IMR-90 (cell line): Measurements from ENCODE around the gene HSH2D. TPM values are rescaled to one million over a fixed set of nuclear protein-coding genes. Genes with fewer than 3 reads are reported as not detected.

Experiments used
- ATAC-seq: fragments of 200-7000 bp; cut with Tn5 transposase; 2 replicates; pipeline ENCODE4 v1.9.1; 2020; ENCODE audit warnings: low read depth, mild to moderate bottlenecking, moderate library complexity
- BruUV-seq: library from RNA; stranded (reverse); fragments of 400-500 nt; replicated peaks from 2 replicates; lab custom pipeline; 2021; lab: Mats Ljungman, UMichigan
- CTCF ChIA-PET: fragments of 300-600 bp; formaldehyde crosslinking; extraction: SDS; loops from one replicate; lab custom pipeline; 2021; ENCODE audit warnings: antibody characterized with exemption; lab: Yijun Ruan, JAX
- POLR2A ChIA-PET: fragments of 300-600 bp; sonication (Branson Sonifier 250); formaldehyde crosslinking; loops from one replicate; lab custom pipeline; 2022; ENCODE audit warnings: antibody characterized with exemption; ENCODE audit not compliant: unreplicated experiment; lab: Charles Lee
- DNase-seq: peaks from one replicate; pipeline ENCODE4 v3.0.0; 2013
- H2AFZ ChIP-seq: replicated peaks from 2 replicates; pipeline ENCODE3; 2013; ENCODE audit warnings: low read length, mild to moderate bottlenecking; ENCODE audit not compliant: poor library complexity
- H2AK5ac ChIP-seq: 2 replicates; pipeline ENCODE4 v1.6.1; 2013; ENCODE audit warnings: low read depth, low read length, inconsistent platforms
- H2AK9ac ChIP-seq: replicated peaks from 2 replicates; pipeline ENCODE3; 2013; ENCODE audit warnings: mild to moderate bottlenecking, low read depth, low read length, moderate library complexity; ENCODE audit not compliant: poor library complexity
- H2BK120ac ChIP-seq: 2 replicates; pipeline ENCODE4 v1.6.1; 2013; ENCODE audit warnings: low read depth, low read length, inconsistent platforms
- H2BK15ac ChIP-seq: 3 replicates; pipeline ENCODE4 v1.6.1; 2013; ENCODE audit warnings: low read depth, low read length, inconsistent platforms
- H2BK20ac ChIP-seq: 2 replicates; pipeline ENCODE4 v1.6.1; 2013; ENCODE audit warnings: low read depth, mild to moderate bottlenecking, inconsistent platforms, low read length, moderate library complexity
- H2BK5ac ChIP-seq: 2 replicates; pipeline ENCODE4 v1.6.1; 2013; ENCODE audit warnings: mild to moderate bottlenecking, low read depth, low read length, inconsistent platforms; ENCODE audit not compliant: poor library complexity, severe bottlenecking
- H3K14ac ChIP-seq: replicated peaks from 2 replicates; pipeline ENCODE4 v1.6.1; 2013; ENCODE audit warnings: low read depth, low read length, inconsistent platforms
- H3K18ac ChIP-seq: 2 replicates; pipeline ENCODE4 v1.6.1; 2013; ENCODE audit warnings: low read depth, low read length, control low read depth
- H3K23ac ChIP-seq: 2 replicates; pipeline ENCODE4 v1.6.1; 2013; ENCODE audit warnings: low read depth, low read length, inconsistent platforms
- H3K27ac ChIP-seq: 2 replicates; pipeline ENCODE4 v1.5.1; 2013; ENCODE audit warnings: mild to moderate bottlenecking, control low read depth, low read length; ENCODE audit not compliant: insufficient read depth
- H3K27me3 ChIP-seq: 2 replicates; pipeline ENCODE4 v1.6.1; 2013; ENCODE audit warnings: low read length; ENCODE audit not compliant: control insufficient read depth, insufficient read depth
- H3K36me3 ChIP-seq: 2 replicates; pipeline ENCODE4 v1.6.1; 2013; ENCODE audit warnings: low read length, mixed read lengths; ENCODE audit not compliant: control insufficient read depth, insufficient read depth
- H3K4ac ChIP-seq: 2 replicates; pipeline ENCODE4 v1.6.1; 2013; ENCODE audit warnings: low read depth, low read length, inconsistent platforms
- H3K4me1 ChIP-seq: 2 replicates; pipeline ENCODE4 v1.6.1; 2013; ENCODE audit warnings: low read length, mixed read lengths; ENCODE audit not compliant: control insufficient read depth, insufficient read depth
- H3K4me2 ChIP-seq: 2 replicates; pipeline ENCODE4 v1.6.1; 2013; ENCODE audit warnings: low read depth, mild to moderate bottlenecking, control low read depth, low read length, moderate library complexity
- H3K4me3 ChIP-seq: 2 replicates; pipeline ENCODE4 v1.5.1; 2013; ENCODE audit warnings: low read depth, mild to moderate bottlenecking, control low read depth, low read length, moderate library complexity; ENCODE audit not compliant: insufficient read depth
- H3K56ac ChIP-seq: 2 replicates; pipeline ENCODE4 v1.6.1; 2013; ENCODE audit warnings: low read length, inconsistent platforms; ENCODE audit not compliant: insufficient read depth; ENCODE audit errors: extremely low read depth
- H3K79me1 ChIP-seq, 2 experiments: 2 replicates each; pipeline ENCODE4 v1.6.1; 2013; ENCODE audit warnings: low read length in 2 of 2, inconsistent platforms in 1 of 2, low read depth in 1 of 2
- H3K9ac ChIP-seq: 2 replicates; pipeline ENCODE4 v1.6.1; 2013; ENCODE audit warnings: low read depth, low read length, control low read depth
- H3K9me1 ChIP-seq: 2 replicates; pipeline ENCODE4 v1.6.1; 2013; ENCODE audit warnings: low read length, inconsistent platforms; ENCODE audit not compliant: insufficient read depth
- H3K9me3 ChIP-seq: 2 replicates; pipeline ENCODE4 v1.6.1; 2013; ENCODE audit warnings: low read length; ENCODE audit not compliant: control insufficient read depth, insufficient read depth
- H4K20me1 ChIP-seq: 2 replicates; pipeline ENCODE4 v1.6.1; 2013; ENCODE audit warnings: low read length, inconsistent platforms; ENCODE audit not compliant: insufficient read depth
- H4K5ac ChIP-seq: 2 replicates; pipeline ENCODE4 v1.6.1; 2013; ENCODE audit warnings: mild to moderate bottlenecking, low read depth, low read length, control low read depth
- H4K8ac ChIP-seq, 2 experiments: 2 replicates each; pipeline ENCODE4 v1.6.1; 2013; ENCODE audit warnings: low read depth in 2 of 2, low read length in 2 of 2, control low read depth in 1 of 2, inconsistent platforms in 1 of 2
- H4K91ac ChIP-seq: 2 replicates; pipeline ENCODE4 v1.6.1; 2013; ENCODE audit warnings: low read depth, low read length, inconsistent platforms; ENCODE audit not compliant: insufficient read depth
- CEBPB ChIP-seq: IDR thresholded peaks from 2 replicates; pipeline ENCODE4 v1.6.1; 2012; ENCODE audit warnings: low read depth, low read length, improper control_type of control experiment
- MAFK ChIP-seq: IDR thresholded peaks from 2 replicates; pipeline ENCODE4 v1.6.1; 2012; ENCODE audit warnings: low read depth, low read length, improper control_type of control experiment
- MAZ ChIP-seq: IDR thresholded peaks from 2 replicates; pipeline ENCODE4 v1.6.1; 2012; ENCODE audit warnings: low read depth, mild to moderate bottlenecking, low read length, improper control_type of control experiment, moderate library complexity, borderline replicate concordance
- MXI1 ChIP-seq: IDR thresholded peaks from 2 replicates; pipeline ENCODE4 v1.6.1; 2012; ENCODE audit warnings: low read depth, mild to moderate bottlenecking, low read length, moderate library complexity, borderline replicate concordance
- NFE2L2 ChIP-seq: fragments of 150-350 bp; IDR thresholded peaks from 2 replicates; pipeline ENCODE4 v1.6.1; 2016; ENCODE audit warnings: low read depth, mild to moderate bottlenecking, low read length
- POLR2A ChIP-seq: IDR thresholded peaks from 2 replicates; pipeline ENCODE4 v1.6.1; 2012; ENCODE audit warnings: mild to moderate bottlenecking, low read depth, low read length
- RCOR1 ChIP-seq: IDR thresholded peaks from 2 replicates; pipeline ENCODE4 v1.6.1; 2012; ENCODE audit warnings: mild to moderate bottlenecking, low read length, improper control_type of control experiment; ENCODE audit not compliant: insufficient replicate concordance
- RFX5 ChIP-seq: IDR thresholded peaks from 2 replicates; pipeline ENCODE4 v1.8.0; 2012; ENCODE audit warnings: low read depth, mild to moderate bottlenecking, low read length, moderate library complexity
- WGBS, 2 experiments: methylation state at CpG; one replicate each; pipeline versions ENCODE4 v1.1.5 to v1.1.7; 2013; ENCODE audit warnings: missing lambda C conversion rate in 2 of 2; ENCODE audit not compliant: insufficient read length in 1 of 2; ENCODE audit errors: extremely low coverage in 2 of 2; 5-methylcytosine and 5-hydroxymethylcytosine counted together
- dilution Hi-C: fragments of 300-500 bp; cut with HindIII; formaldehyde crosslinking; loops from one replicate; pipeline ENCODE4 v1.14.3; 2018; ENCODE audit warnings: low sequenced_read_pairs; ENCODE audit not compliant: unreplicated experiment
- in situ Hi-C: fragments of 300-500 bp; cut with MboI; formaldehyde crosslinking; loops from 3 replicates; pipeline ENCODE4 v1.14.3; 2019; ENCODE audit warnings: low sequenced_read_pairs, inconsistent platforms, mixed read lengths
- intact Hi-C: fragments of 100-400 bp; cut with micrococcal nuclease; formaldehyde crosslinking; loops from 2 replicates; pipeline ENCODE4 v1.10.0; 2022
- polyA plus RNA-seq, 3 experiments: library from polyadenylated mRNA; depleted of rRNA; stranded (reverse); fragments of >200 nt; gene quantifications; 2 replicates each; pipeline ENCODE4 v1.2.3, GENCODE V29; 2012; ENCODE audit warnings: low replicate concordance in 1 of 3
- total RNA-seq: library from RNA; depleted of rRNA; stranded (reverse); fragments of >200 nt; gene quantifications from 2 replicates; pipeline ENCODE4 v1.2.3, GENCODE V29; 2012
- TF ChIP-seq, protein P1 (sequence below): fragments of 150-350 bp; IDR thresholded peaks from 2 replicates; pipeline ENCODE4 v1.6.1; 2017; ENCODE audit warnings: mild to moderate bottlenecking, antibody characterized with exemption, low read length, low read depth

HSH2D gene
- total and polyA plus RNA-seq, 2 of the 4 experiments (the other 2 are of a cell fraction) = not detected

DNA sequence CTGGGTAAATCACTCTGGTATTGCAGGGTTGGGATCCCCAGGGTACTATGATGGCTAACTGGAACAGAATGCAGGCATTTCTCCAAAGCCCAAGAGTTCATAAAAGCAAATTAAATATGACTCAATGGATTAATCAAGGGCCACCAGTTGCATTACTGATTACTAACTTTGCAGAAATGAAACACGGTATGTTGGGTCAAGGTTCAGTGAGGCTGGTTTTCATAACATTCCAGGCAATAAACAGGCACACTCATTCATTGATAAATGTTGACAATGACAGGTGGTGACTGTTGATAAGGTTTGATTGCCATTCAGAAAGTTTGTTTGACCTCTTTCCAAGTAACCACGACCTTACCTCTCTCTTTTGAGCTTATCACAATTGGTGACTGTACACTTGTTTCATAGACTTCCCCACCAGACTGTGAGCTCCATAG, 53.7 kb downstream of the HSH2D start (continued):
- peak; percentile 72 for TF ChIP-seq RCOR1

DNA sequence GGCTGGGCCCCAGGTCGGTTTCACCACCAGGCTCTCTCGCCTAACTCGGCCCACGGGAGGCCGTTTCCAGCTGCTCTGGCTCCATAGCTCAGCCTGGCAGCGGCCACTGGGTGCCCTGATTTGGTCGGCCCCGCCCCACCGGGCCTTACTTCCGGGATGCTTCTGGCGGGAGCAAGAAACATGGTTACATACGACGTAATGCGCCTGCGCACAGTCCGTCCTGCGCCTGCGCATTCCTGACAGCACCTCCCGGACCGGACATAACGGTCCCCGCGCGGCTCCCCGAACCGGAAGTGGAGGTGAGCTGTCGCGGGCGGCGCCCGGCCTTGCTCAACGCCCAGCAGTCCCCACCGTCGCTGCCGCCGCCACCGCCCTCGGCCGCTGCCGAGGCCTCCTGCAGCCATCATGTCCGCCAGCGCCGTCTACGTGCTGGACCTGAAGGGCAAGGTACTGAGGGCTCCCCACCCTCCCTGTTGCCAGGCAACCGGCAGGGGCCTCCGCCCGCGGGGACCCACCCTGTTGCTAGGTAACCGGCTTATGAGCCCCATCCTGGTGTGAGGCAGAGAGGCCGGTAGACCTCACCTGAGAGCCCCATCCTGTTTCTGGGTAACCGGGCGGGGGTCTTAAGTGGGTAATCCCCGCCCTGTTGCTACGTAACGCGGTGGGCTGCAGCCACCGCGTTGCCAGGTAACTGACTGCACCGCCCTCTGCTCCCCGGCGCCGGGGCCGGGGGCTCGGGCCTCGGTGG, 54.3 kb downstream of the HSH2D start, which contains the start of gene AP1M1:
Gene AP1M1 (plus strand): TSS at position 290 of the 748 bp plus-strand sequence. CDS start 116 bp downstream, at position 406.
- Histone ChIP-seq H2AFZ (peak within 1 kb of the TSS; percentile 91), H3K4ac (peak within 1 kb of the TSS; percentile 97), H2BK15ac (peak within 1 kb of the TSS; percentile 57; the same call in 2 of the 3 replicates), H3K4me2 (peak within 1 kb of the TSS; percentile 98), H3K23ac (peak within 1 kb of the TSS; percentile 96), H3K79me1 (peaks cover 8 to 46% of the 10 kb centered on the region in 2 experiments; a peak in 3 of 4 replicates), H3K36me3 (peaks cover 22% of the 10 kb centered on the region), H2AK9ac (peak within 1 kb of the TSS; percentile 100), H4K91ac (peak within 1 kb of the TSS; percentile 91), H4K5ac (peak within 1 kb of the TSS; percentile 93), H2BK5ac (peak within 1 kb of the TSS; percentile 97), H4K20me1 (peaks cover 41% of the 10 kb centered on the region), H2AK5ac (peak within 1 kb of the TSS; percentile 95), H3K56ac (peak within 1 kb of the TSS; percentile 94), H2BK20ac (peak within 1 kb of the TSS; percentile 23; the same call in 1 of the 2 replicates), H4K8ac (peak within 1 kb of the TSS; percentile 71 to 98), H3K27ac (peak within 1 kb of the TSS; percentile 97), H3K14ac (peak within 1 kb of the TSS; percentile 91), H3K4me3 (peak within 1 kb of the TSS; percentile 94), H3K9me3 (no peaks in the 10 kb centered on the region), H3K18ac (peak within 1 kb of the TSS; percentile 48), H3K9ac (peak within 1 kb of the TSS; percentile 96), H3K4me1 (peaks cover 11% of the 10 kb centered on the region), H2BK120ac (peak within 1 kb of the TSS; percentile 64), H3K27me3 (no peaks in the 10 kb centered on the region), H3K9me1 (peaks cover 24% of the 10 kb centered on the region)
- ATAC-seq = peak; percentile 85
- dilution Hi-C loops (no loop called here), intact Hi-C loops (loop anchor here (2.0 to 5.0 kb wide), 2 partner anchors 120 to 185 kb away; partner anchors contain the start of gene TPM4), in situ Hi-C loops (loop anchor here (25.0 kb wide), 4 partner anchors 360 to 1085 kb away; partner anchors contain the start of genes AKAP8L, CYP4F3 and SYDE1)
- BruUV-seq = no TSS peak
- peak; percentile 97 for DNase-seq
- ChIA-PET POLR2A (no interaction called here), CTCF (interaction anchor here (0.9 kb wide), 1 partner anchor 13 kb away, joined by 3 read pairs; the partner anchor contains the start of gene FAM32A)
- 1% methylated on average over 52 of the region's 65 CpGs; no CpG with 5 or more reads in 1 of the 2 experiments for WGBS, 2 experiments
- 0 out of 2 replicates have a peak, but pooled peaks have one; percentile 42 for TF ChIP-seq POLR2A
- no peak for TF ChIP-seq MAFK
- TF ChIP-seq MAZ = peak; percentile 48; the same call in 1 of the 2 replicates
- TF ChIP-seq CEBPB = peak; percentile 78
- TF ChIP-seq NFE2L2 = no peak
- TF ChIP-seq RFX5 = no peak
- peak; percentile 35; the same call in 1 of the 2 replicates for TF ChIP-seq MXI1
- TF ChIP-seq, protein P1, sequence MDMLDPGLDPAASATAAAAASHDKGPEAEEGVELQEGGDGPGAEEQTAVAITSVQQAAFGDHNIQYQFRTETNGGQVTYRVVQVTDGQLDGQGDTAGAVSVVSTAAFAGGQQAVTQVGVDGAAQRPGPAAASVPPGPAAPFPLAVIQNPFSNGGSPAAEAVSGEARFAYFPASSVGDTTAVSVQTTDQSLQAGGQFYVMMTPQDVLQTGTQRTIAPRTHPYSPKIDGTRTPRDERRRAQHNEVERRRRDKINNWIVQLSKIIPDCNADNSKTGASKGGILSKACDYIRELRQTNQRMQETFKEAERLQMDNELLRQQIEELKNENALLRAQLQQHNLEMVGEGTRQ = no peak
